Smooth muscle cell (in vitro differentiated cells): ENCODE data around the gene SERPINA1. TPM values are rescaled to one million over a fixed set of nuclear protein-coding genes. Genes with fewer than 3 reads are reported as not detected.

Experiments used
- DNase-seq: peaks from one replicate; lab custom pipeline; 2025; ENCODE audit not compliant: unreplicated experiment; lab: John Stamatoyannopoulos, UW
- H2AFZ ChIP-seq: fragments of 200-600 bp; sonication (generic); 2 replicates; pipeline ENCODE4 v1.6.0; 2016; ENCODE audit warnings: antibody characterized with exemption, low read depth, mild to moderate bottlenecking
- H3F3A ChIP-seq: fragments of 200-600 bp; sonication (generic); 2 replicates; pipeline ENCODE4 v1.6.0; 2017; ENCODE audit warnings: antibody characterized with exemption, low read depth
- H3K27ac ChIP-seq: fragments of 200-600 bp; sonication (generic); 2 replicates; pipeline ENCODE4 v1.5.1; 2016; ENCODE audit warnings: low read depth, mild to moderate bottlenecking
- H3K27me3 ChIP-seq: fragments of 200-600 bp; sonication (generic); 2 replicates; pipeline ENCODE4 v1.6.1; 2016; ENCODE audit warnings: low read depth, mild to moderate bottlenecking
- H3K36me3 ChIP-seq: fragments of 200-600 bp; sonication (generic); 2 replicates; pipeline ENCODE4 v1.5.1; 2016; ENCODE audit warnings: low read depth
- H3K4me1 ChIP-seq: fragments of 200-600 bp; sonication (generic); 2 replicates; pipeline ENCODE4 v1.5.1; 2016; ENCODE audit warnings: low read depth
- H3K4me2 ChIP-seq: fragments of 200-600 bp; sonication (generic); 2 replicates; pipeline ENCODE4 v1.6.0; 2016; ENCODE audit warnings: mild to moderate bottlenecking
- H3K4me3 ChIP-seq: fragments of 200-600 bp; sonication (generic); 2 replicates; pipeline ENCODE4 v1.5.1; 2016; ENCODE audit warnings: mild to moderate bottlenecking
- H3K79me2 ChIP-seq: fragments of 200-600 bp; sonication (generic); 2 replicates; pipeline ENCODE4 v1.6.0; 2016; ENCODE audit warnings: low read depth, mild to moderate bottlenecking
- H3K9ac ChIP-seq: fragments of 200-600 bp; sonication (generic); 2 replicates; pipeline ENCODE4 v1.6.0; 2016; ENCODE audit warnings: low read depth
- H3K9me3 ChIP-seq: fragments of 200-600 bp; sonication (generic); replicated peaks from 2 replicates; pipeline ENCODE4 v1.5.1; 2016; ENCODE audit warnings: low read depth
- H4K20me1 ChIP-seq: fragments of 200-600 bp; sonication (generic); 2 replicates; pipeline ENCODE4 v1.6.0; 2016; ENCODE audit warnings: low read depth
- WGBS: methylation state at CpG from one replicate; pipeline ENCODE4 v1.1.7; 2016; ENCODE audit warnings: low lambda C conversion rate; 5-methylcytosine and 5-hydroxymethylcytosine counted together
- polyA plus RNA-seq: library from polyadenylated mRNA; unstranded; fragments of >200 nt; fragmentation: Nextera tagmentation; extraction: Ambion mirVana; gene quantifications from 2 replicates; pipeline ENCODE4 v1.2.1, GENCODE V29; 2016
- total RNA-seq: library from RNA; depleted of rRNA; stranded (reverse); fragments of >200 nt; gene quantifications from 2 replicates; pipeline ENCODE4 v1.2.3, GENCODE V29; 2014
- TF ChIP-seq, protein P1 (sequence below): fragments of 200-600 bp; sonication (generic); IDR thresholded peaks from 2 replicates; pipeline ENCODE4 v1.5.1; 2017; ENCODE audit warnings: borderline replicate concordance, mild to moderate bottlenecking, antibody characterized with exemption; ENCODE audit not compliant: insufficient read depth, poor library complexity, severe bottlenecking

Gene SERPINA1
- total RNA-seq: 0.22 and 1.8 TPM in 2 replicates
- 2.4 and 3.4 TPM in 2 replicates for polyA plus RNA-seq

DNA sequence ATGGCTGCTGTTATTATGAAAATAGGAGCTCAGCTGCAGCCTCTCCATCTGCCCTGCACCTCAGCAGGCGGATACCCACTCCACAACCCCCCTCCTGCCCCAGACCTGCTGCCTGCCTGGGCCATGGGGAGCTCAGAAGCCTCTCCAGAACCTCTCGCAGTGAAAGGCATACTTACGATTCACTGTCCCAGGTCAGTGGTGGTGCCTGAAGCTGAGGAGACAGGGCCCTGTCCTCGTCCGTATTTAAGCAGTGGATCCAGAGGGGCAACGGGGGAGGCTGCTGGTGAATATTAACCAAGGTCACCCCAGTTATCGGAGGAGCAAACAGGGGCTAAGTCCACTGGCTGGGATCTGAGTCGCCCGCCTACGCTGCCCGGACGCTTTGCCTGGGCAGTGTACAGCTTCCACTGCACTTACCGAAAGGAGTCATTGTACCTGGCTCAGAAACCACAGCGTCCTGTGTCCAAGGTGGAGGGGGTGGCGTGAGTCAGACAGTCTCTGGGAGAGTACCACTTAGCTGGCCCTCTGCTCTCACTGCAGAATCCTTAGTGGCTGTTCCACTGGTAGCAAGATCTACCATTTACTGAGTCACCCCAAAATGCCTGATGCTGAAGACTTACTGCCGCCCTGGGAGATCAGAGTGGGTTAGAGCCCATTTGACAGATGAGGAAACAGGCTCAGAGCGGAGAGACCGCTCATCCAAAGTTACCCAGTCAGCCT, at the start of gene SERPINA1:
Gene SERPINA1 (minus strand): TSS at position 219 of the 720 bp plus-strand sequence. CDS start 5,365 bp downstream, outside the sequence.
- Histone ChIP-seq H3K79me2 (no peaks in the 10 kb centered on the region), H3K9me3 (no peaks in the 10 kb centered on the region), H3K4me2 (no peak within 1 kb of the TSS), H3F3A (peaks cover 5% of the 10 kb centered on the region), H3K4me3 (peak within 1 kb of the TSS; percentile 27), H3K27me3 (no peaks in the 10 kb centered on the region), H3K27ac (no peak within 1 kb of the TSS), H2AFZ (no peak within 1 kb of the TSS), H4K20me1 (no peaks in the 10 kb centered on the region), H3K4me1 (no peaks in the 10 kb centered on the region), H3K9ac (no peak within 1 kb of the TSS), H3K36me3 (no peaks in the 10 kb centered on the region)
- no peak for DNase-seq
- 84% methylated on average over 18 of the region's 18 CpGs for WGBS
- TF ChIP-seq, protein P1, sequence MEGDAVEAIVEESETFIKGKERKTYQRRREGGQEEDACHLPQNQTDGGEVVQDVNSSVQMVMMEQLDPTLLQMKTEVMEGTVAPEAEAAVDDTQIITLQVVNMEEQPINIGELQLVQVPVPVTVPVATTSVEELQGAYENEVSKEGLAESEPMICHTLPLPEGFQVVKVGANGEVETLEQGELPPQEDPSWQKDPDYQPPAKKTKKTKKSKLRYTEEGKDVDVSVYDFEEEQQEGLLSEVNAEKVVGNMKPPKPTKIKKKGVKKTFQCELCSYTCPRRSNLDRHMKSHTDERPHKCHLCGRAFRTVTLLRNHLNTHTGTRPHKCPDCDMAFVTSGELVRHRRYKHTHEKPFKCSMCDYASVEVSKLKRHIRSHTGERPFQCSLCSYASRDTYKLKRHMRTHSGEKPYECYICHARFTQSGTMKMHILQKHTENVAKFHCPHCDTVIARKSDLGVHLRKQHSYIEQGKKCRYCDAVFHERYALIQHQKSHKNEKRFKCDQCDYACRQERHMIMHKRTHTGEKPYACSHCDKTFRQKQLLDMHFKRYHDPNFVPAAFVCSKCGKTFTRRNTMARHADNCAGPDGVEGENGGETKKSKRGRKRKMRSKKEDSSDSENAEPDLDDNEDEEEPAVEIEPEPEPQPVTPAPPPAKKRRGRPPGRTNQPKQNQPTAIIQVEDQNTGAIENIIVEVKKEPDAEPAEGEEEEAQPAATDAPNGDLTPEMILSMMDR: no peak

DNA sequence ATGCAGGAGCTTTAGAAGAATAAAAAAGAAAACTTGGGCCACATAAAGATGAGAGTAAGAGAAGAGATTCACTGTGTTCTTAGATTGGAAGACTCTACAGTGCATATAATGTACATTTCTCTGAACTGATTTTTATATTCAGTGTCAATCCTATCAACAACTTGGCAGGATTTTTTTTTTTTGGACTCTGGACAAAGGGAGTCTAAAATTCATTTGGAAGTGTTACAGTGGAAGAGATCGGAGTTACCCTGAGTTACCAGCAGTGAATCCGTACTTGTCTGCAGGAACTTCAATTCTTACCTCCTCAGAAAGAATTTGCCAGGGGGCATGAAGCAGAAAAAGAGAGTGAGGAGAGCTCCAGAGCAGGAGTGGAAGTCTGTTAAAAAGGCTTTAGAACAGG, 40.2 kb upstream of the SERPINA1 start:
- Histone ChIP-seq H3K9me3 (no peaks in the 10 kb centered on the region), H3K4me2 (no peak overlapping the region), H2AFZ (no peak overlapping the region), H3K27ac (no peak overlapping the region), H3K36me3 (no peaks in the 10 kb centered on the region), H3K4me3 (no peak overlapping the region), H4K20me1 (no peaks in the 10 kb centered on the region), H3F3A (no peaks in the 10 kb centered on the region), H3K9ac (no peak overlapping the region), H3K27me3 (peaks cover 6% of the 10 kb centered on the region), H3K79me2 (no peaks in the 10 kb centered on the region), H3K4me1 (peaks cover 3% of the 10 kb centered on the region)
- DNase-seq: no peak
- TF ChIP-seq, protein P1: no peak
- WGBS: 57% methylated on average over 2 of the region's 2 CpGs

DNA sequence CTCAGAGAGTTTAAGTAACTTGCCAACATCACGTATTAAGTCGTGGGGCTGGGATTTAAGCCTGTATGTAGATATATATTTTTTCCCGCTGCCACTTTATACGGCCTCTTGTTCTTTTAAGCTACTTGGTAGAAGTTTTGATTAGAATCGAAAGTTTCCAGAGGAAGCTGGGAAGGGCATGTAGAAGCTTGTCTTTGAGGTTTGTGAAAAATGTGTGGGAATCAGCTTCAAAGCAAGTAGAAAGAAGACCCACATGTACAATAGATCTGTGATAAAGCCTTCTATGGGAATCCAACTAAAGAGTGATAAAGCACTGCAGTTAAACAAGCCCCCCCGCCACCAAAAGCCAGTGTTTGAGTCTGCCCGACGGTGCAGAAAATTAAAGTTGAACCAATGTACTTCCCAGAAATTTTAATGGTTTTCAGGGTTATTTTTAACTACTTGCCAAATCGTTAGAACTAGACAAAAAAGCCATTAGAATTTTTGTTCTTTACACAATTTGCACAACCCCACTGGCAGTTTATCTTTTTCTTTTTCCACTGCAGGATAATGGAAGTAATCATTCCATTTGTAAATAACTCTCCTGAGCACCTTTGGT, 38.7 kb upstream of the SERPINA1 start:
- Histone ChIP-seq H3K9ac (no peak overlapping the region), H3K36me3 (no peaks in the 10 kb centered on the region), H3K27me3 (peaks cover 6% of the 10 kb centered on the region), H3F3A (no peaks in the 10 kb centered on the region), H2AFZ (no peak overlapping the region), H3K4me2 (no peak overlapping the region), H3K27ac (no peak overlapping the region), H3K9me3 (no peaks in the 10 kb centered on the region), H4K20me1 (no peaks in the 10 kb centered on the region), H3K4me3 (no peak overlapping the region), H3K79me2 (no peaks in the 10 kb centered on the region), H3K4me1 (peaks cover 3% of the 10 kb centered on the region)
- DNase-seq: no peak
- TF ChIP-seq, protein P1: no peak
- WGBS: 82% methylated on average over 9 of the region's 9 CpGs
